GM18499 (cell line): ENCODE results near the gene DPH2.

Experiments
- ATAC-seq: cut with Tn5 transposase; IDR thresholded peaks from one replicate; pipeline ENCODE4 v1.9.1; 2021; ENCODE audit warnings: moderate number of reproducible peaks; ENCODE audit not compliant: insufficient read depth, unreplicated experiment

Gene DPH2

DNA sequence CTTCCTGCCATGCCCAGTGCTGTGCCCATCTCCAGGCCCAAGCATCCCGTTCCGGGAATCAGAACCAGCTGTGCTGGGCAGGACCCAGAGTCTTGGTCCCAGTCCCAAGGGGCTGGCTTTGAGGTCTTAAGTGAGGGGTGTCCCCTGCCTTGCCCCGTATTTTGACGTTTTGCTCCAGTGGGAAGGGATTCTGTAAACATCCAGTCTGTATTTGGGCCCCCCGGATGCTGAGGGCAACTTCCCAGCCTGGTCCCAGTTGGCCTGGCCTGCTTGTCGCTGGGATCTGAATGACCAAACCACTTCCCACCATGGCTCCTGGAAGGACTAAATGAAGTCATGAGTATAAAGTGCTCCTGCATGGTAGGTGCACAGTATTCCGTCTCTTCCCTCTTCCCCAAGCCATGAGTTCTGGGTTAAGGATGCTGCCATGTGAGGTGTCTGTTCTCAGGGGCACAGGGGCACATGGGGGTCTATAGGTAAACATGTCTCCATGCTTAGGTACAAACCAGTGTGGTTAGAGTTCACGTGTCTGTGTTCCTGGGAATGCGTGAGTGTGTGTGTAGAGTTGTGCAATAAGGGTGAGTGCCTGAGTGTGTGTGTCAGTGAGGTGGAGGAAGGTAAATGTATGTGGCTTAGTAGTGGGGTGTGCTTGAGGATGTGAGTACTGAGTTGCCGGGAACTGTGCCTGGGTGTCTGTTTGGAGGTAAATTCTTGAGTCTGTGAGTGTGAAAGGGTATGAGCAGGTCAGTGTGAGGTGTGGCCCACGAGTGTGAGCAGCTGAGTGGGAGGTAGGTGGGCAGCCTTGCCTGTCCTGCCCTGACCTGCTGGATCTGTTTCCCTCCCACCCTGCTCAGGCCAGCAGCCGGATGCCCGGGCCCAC lies 10.7 kb downstream of the DPH2 start:
- no peak for ATAC-seq

- ATAC-seq, result no peak
Measured at GRCh38 chr1:43981135-43981491, 11.3 kb downstream of the DPH2 start.

DNA sequence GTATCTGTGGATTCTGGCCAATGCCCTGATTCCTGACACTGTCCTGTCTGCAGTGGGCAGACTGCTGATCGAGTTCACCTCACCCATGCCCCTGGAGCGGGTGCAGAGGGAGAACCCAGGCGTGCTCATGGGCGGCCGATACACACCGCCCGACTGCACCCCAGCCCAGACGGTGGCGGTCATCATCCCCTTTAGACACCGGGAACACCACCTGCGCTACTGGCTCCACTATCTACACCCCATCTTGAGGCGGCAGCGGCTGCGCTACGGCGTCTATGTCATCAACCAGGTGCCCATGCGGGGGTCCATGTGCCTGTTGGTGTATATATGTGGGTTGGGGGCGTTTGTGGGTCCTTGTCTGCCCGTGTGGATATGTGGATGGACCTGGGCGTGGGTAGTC lies 11.8 kb downstream of the DPH2 start:
- no peak for ATAC-seq

DNA sequence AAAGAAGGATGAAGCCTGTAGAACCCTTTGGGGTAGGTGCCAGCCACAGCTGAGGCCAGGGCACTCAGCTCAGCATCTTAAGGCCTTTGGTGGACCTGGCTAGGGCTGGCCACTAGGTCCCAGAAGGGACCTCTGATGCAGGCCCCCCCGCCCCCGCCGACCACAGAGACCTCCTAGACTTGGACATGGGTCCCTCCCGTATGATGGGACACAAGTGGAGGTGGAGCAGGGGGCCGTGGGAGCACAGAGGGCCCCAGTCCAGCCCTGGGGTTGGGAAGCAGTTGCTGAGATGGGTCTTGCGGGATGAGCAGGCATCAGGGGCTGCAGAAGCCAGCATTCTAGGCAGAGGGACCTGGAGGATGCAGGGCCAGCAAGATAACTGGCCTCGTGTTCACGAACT lies 12.4 kb downstream of the DPH2 start:
- ATAC-seq, result no peak

DNA sequence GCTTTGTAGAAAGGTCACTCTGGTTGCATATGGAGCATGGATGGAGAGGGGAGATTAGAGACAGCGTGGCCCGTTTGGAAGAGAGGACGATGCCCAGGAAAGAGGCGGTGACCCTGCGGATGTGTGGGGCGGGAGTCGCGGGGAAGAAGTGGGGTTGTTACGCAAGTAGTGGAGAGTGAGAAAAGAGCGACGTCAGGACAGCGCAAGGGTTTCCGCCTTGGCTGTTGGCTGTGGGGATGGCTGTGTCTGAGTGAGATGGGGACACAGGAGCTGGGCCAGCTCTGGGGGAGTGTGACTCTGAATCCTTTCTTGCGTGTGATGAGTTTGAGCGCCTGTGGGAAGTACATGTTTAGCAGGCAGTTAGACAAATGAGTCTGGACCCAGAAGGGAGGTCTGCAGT lies 13.0 kb downstream of the DPH2 start:
- ATAC-seq, result no peak

- no peak for ATAC-seq
Measured at GRCh38 chr1:43983253-43983899, 13.6 kb downstream of the DPH2 start.

GRCh38 chr1:43984855-43985254 lies 15.0 kb downstream of the DPH2 start:
- no peak for ATAC-seq

DNA sequence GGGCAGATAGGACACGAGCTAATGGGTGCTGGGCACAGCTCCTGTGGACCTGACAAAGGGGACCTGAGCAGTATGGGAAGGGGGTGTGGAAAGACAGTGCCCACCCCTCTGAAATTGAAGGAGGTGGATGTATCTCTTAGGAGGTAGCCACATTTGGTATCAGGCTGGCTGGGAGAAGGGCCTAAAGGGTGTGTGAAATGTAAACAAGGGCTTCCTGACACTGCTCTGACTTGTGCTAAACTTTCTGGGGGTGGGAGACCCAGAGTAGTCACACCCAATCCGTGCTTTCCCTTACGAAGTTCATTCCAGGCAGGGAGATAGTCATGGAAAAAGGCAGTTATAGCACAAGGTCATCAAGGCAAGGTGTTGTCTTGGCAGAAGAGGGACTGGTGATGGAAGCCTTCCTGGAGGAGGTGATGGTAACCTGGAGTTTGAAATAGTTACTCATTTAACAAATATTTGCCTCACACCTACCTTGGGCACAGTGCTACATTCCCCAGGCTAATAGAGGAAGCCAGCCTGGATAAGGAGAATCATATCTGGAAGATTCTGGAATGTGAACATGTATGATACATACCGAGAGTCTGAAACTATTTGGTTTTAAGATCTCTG lies 16.3 kb downstream of the DPH2 start:
- no peak for ATAC-seq

GRCh38 chr1:43986712-43987111 lies 16.9 kb downstream of the DPH2 start:
- ATAC-seq, result no peak

- no peak for ATAC-seq
Measured at GRCh38 chr1:43987159-43987902, 17.5 kb downstream of the DPH2 start.

GRCh38 chr1:43990271-43991199 lies 20.7 kb downstream of the DPH2 start:
- ATAC-seq, result no peak

GRCh38 chr1:43991200-43991475 lies 21.3 kb downstream of the DPH2 start:
- ATAC-seq, result no peak

- ATAC-seq, result no peak
Measured at GRCh38 chr1:43991476-43992231, 21.8 kb downstream of the DPH2 start, which contains the start of gene CCDC24. TSS of gene CCDC24 (plus strand) at chr1:43991599. CDS start at chr1:43991879, 280 bp downstream.

DNA sequence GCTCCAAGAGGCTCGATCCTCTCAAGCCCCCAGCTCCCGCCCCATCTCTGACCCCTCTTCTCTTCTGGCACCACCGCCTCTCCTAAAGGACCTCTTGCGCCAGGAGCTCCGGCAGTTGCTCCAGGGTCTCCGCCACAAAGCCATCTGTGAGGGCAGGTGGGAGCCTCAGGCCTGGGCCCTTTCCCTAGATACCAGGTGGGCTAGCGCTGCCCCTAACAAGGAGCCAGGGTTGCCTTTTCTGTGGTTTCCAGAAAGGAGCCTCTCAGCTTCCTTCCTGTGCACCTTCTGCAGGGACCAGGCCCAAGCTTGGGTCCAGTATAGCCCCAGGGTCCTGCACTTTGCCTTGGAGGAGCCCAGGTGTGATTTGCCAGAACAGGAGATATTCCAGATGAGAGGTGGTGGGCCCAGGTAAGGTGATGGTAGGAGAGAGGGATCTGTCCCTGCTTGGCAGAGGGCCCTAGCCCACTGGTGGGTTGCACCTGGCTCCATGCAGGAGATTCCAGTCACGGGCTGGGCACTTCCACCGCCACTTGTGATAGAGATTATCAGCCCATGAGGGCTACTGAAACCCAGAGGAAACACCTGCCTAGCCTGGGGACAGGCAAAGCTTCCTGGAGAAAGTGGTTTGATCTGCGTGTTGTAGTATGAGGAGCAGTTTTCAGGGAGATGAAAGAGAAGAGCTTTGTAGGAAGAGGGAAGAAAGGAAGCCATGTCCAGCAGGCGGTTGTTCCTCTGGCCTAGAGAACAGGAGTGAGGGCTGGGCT lies 22.6 kb downstream of the DPH2 start:
- ATAC-seq, result no peak

DNA sequence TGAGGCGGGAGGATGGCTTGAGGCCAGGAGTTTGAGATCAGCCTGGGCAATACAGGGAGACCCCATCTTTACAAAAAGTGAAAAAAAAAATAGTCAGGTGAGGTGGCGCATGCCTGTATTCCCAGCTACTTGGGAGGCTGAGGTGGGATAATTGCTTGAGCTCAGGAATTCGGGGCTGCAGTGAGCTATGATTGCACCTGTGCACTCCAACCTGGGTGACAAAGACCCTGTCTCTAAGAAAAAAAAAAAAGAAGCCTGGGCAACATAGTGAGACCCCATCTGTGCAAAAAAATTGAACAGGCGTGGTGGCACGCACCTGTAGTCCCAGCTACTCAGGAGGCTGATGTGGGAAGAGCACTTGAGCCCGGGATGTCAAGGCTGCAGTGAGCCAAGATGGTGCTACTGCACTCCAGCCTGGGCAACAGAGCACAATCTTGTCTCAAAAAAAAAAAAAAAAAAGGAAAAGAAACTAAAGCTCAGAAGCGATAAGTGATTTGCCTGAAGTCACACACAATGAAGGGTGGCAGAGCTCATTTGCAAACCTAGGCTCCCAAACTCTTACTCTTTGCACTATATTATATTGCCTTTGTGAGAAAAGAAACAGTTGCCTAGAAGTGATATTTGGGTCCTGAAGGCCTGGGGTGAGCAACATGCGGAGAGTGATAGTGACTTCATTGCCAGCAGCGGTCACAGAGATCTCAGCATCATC lies 23.6 kb downstream of the DPH2 start:
- ATAC-seq, result no peak

GRCh38 chr1:43994071-43994470 lies 24.3 kb downstream of the DPH2 start:
- ATAC-seq, result no peak

GRCh38 chr1:43994794-43995790 lies 25.3 kb downstream of the DPH2 start:
- ATAC-seq, result no peak
